Mesodermal cell (in vitro differentiated cells): Measurements from ENCODE around the gene CCDC85A.

Source experiments
- H3K27ac ChIP-seq: 2 replicates; pipeline ENCODE4 v1.7.0; 2013; ENCODE audit warnings: mild to moderate bottlenecking, low read depth, low read length, moderate library complexity; ENCODE audit not compliant: severe bottlenecking
- H3K36me3 ChIP-seq: 2 replicates; pipeline ENCODE4 v1.7.1; 2013; ENCODE audit warnings: mild to moderate bottlenecking, low read length, moderate library complexity; ENCODE audit not compliant: control insufficient read depth, insufficient read depth
- H3K4me1 ChIP-seq: one replicate; pipeline ENCODE4 v1.7.1; 2013; ENCODE audit warnings: mild to moderate bottlenecking, low read length; ENCODE audit not compliant: insufficient read depth, control insufficient read depth, poor library complexity, severe bottlenecking
- H3K4me3 ChIP-seq: 2 replicates; pipeline ENCODE4 v1.7.0; 2013; ENCODE audit warnings: low read length, control low read depth, mild to moderate bottlenecking; ENCODE audit not compliant: insufficient read depth, poor library complexity, severe bottlenecking; ENCODE audit errors: extremely low read depth
- H3K9me3 ChIP-seq: 2 replicates; pipeline ENCODE4 v1.7.1; 2013; ENCODE audit warnings: mild to moderate bottlenecking, low read length, moderate library complexity; ENCODE audit not compliant: control insufficient read depth
- WGBS, 2 experiments: methylation state at CpG; one replicate each; pipeline ENCODE4 v1.1.5; 2013; ENCODE audit warnings: missing lambda C conversion rate in 2 of 2; ENCODE audit not compliant: insufficient coverage in 2 of 2; 5-methylcytosine and 5-hydroxymethylcytosine counted together

Gene CCDC85A

DNA sequence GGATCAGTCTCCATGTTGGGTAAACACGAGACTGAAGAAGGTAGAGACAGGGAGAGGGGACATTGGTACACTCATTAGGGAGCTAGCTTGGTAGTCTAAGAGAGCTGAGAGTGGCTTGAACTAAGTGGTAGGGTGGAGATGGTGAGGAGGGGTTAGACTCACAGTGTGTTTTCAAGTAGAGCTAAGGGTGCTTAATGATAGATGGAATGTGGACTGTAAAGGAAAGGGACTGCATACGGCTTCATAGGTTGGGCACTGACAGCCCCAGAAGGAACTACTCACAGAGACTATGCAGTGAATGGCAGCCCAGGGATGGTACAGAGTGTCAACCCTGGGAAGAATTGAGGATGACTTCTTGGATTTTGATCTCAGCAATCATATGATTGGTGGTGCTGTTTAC, 178.1 kb downstream of the CCDC85A start:
- Histone ChIP-seq H3K27ac (no peak overlapping the region), H3K36me3 (no peaks in the 10 kb centered on the region), H3K4me3 (no peak overlapping the region), H3K9me3 (no peaks in the 10 kb centered on the region), H3K4me1 (no peaks in the 10 kb centered on the region)
- 81 to 87% methylated on average over 2 of the region's 2 CpGs for WGBS, 2 experiments

DNA sequence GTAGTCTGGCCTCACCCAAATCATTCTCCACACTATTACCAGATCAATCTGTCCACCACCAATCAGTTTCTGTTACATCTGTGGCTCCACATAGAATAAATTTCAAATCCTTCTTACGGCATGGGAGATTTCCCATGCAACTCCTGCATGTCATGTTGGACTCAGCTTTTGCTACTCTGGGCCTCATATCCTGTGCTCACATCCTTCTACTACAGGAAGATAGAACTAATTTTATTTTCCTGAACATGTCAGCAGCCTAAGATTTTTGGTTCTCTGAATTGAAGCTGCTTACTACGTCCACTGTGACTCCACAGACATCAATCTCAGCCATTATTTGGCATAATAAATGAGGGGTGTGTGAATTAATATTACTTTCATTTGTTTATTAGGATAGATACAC, 181.1 kb downstream of the CCDC85A start:
- H3K4me3 ChIP-seq = no peak overlapping the region
- WGBS, 2 experiments = 88 to 100% methylated on average over 1 to 2 of the region's 2 CpGs
- H3K27ac ChIP-seq = no peak overlapping the region
- H3K4me1 ChIP-seq = no peaks in the 10 kb centered on the region
- no peaks in the 10 kb centered on the region for H3K36me3 ChIP-seq
- no peaks in the 10 kb centered on the region for H3K9me3 ChIP-seq

DNA sequence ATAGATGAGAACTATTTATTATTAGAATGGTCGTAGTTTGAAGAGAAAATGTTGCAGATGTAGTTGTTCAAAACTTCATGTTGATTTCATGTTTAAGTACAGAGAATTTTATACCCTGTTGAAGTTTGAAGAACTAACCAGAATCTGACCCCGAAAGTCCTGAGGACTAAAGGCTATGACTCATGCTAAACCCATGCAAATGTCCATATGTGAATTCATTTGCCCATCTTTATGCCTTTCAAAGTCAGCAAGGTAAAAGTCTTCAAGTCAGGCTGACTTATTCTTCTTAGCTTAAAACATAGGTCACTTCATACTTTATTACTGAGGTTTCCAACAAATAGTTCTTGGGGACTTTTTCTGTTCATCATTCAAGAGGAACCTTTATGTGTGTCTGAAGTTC, 185.5 kb downstream of the CCDC85A start:
- no peaks in the 10 kb centered on the region for H3K9me3 ChIP-seq
- 73 to 90% methylated on average over 1 to 2 of the region's 2 CpGs for WGBS, 2 experiments
- no peak overlapping the region for H3K4me3 ChIP-seq
- no peaks in the 10 kb centered on the region for H3K36me3 ChIP-seq
- no peaks in the 10 kb centered on the region for H3K4me1 ChIP-seq
- H3K27ac ChIP-seq = no peak overlapping the region

DNA sequence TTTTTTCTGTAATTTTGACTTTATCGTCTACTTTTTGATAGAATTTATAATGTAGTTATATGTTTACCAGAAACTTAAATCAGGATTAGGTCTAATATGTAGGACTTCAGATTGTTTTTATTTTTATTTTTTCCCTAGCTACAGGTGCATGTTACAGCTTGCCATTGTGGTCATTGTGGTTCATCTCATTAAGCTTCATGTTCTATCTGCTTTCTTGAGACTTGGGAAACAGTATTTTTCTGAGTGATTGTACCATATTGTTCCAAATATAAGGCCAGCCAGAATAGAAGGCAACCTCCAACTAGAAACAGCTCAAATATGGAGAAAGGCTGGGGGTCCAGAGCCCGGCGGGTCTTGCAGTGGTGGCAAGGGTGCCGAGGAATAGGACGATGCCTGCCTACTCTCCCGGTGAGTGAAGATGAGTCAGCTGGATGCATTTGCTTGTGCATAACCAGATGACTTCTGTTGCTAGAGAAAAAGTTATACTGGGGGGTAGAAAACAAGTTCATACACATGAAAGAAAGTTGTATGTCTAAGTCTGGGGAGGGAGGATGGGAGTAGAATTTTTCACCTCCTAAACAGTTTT, 188.4 kb downstream of the CCDC85A start:
- no peaks in the 10 kb centered on the region for H3K4me1 ChIP-seq
- WGBS, 2 experiments = 80 to 83% methylated on average over 2 to 4 of the region's 6 CpGs
- H3K36me3 ChIP-seq = no peaks in the 10 kb centered on the region
- H3K4me3 ChIP-seq = no peak overlapping the region
- no peak overlapping the region for H3K27ac ChIP-seq
- H3K9me3 ChIP-seq = no peaks in the 10 kb centered on the region

DNA sequence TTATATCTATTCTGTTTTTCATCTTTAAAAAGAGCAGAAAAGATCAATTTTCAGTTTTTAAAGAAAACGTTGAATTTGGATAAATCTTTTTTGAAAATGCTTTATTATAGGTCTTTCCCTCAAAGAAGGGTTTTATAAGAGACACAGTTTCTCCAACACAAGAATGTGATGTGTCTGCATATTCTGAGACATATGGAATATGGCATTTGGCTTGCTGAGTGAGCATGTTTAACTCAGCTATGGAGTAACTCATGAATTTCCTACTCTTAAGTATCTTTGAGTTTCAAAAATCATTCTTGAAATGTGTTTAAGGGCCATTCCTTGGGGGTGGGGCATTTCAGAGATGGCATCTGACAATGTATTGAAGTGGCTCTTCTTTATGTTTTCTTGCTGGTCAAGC, 191.5 kb downstream of the CCDC85A start:
- Histone ChIP-seq H3K27ac (no peak overlapping the region), H3K9me3 (no peaks in the 10 kb centered on the region), H3K4me1 (no peaks in the 10 kb centered on the region), H3K36me3 (no peaks in the 10 kb centered on the region), H3K4me3 (no peak overlapping the region)
- no CpG with 5 or more reads among the region's 1 CpG for WGBS, 2 experiments

DNA sequence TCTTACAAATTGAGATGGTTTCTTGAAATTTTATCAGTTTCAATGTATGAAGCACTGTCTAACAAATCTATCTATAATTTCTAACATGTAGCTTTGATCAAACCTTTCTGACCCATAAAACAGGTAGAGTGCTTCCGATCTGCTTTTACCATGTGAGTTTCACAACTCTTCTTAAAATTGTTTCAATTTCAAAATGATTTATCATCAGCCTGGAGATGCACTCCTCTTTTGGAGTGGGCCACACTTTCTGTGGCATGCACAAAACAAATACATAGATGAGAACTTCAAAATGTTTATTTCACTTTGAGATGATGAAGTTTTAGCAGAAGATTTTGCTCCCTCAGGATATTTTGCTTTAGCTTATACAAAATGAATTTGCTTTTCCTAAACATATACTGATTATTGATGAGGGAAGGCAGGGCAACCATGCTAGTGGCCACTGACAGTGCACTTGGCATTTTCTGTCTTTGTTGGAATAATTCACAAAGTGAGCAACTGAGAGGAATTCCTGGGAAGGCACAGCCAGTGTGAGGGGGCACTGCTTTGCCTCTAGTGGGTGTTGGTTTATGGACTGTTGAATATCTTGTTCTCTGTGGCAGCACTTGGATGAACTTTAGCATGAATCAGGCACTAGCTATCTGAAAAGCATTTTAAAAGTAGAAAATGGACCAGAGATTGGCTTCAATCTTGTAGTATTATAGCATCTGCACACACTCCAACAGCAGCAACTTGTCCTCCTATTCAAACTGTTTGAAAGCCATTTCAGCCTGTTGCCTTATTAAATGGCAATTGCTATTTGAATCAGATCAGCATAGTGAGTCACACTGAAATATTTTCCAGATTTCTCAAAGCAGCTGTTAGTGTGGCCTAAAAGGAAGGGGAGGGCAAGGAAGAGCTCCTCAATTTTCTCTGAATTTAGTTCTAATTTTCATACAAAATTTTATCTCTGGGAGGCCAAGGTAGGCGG, 193.2 kb downstream of the CCDC85A start:
- WGBS, 2 experiments = 77 to 100% methylated on average over 1 to 2 of the region's 2 CpGs
- Histone ChIP-seq H3K27ac (no peak overlapping the region), H3K4me1 (no peaks in the 10 kb centered on the region), H3K4me3 (no peak overlapping the region), H3K9me3 (no peaks in the 10 kb centered on the region), H3K36me3 (no peaks in the 10 kb centered on the region)

DNA sequence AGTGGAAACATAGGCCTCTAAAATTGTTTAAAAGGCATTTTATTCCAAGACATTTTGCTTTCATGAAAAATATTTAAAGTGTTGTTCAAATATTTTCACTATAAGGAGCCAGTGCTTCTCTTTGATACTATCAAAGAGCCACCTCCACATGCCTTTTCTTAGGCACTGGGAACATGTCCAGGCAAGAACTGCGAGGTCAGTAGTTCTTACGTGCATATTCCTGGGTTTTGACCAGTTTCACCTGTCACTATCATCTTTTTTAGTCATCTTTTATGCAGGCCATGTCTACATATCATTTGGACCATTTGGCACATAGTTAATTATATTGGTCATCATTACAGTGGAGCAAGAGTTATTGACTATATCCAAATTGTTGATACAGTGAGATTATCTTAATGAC, 195.3 kb downstream of the CCDC85A start:
- Histone ChIP-seq H3K4me1 (no peaks in the 10 kb centered on the region), H3K27ac (no peak overlapping the region), H3K36me3 (no peaks in the 10 kb centered on the region), H3K4me3 (no peak overlapping the region), H3K9me3 (no peaks in the 10 kb centered on the region)
- 83 to 88% methylated on average over 1 to 2 of the region's 2 CpGs for WGBS, 2 experiments

DNA sequence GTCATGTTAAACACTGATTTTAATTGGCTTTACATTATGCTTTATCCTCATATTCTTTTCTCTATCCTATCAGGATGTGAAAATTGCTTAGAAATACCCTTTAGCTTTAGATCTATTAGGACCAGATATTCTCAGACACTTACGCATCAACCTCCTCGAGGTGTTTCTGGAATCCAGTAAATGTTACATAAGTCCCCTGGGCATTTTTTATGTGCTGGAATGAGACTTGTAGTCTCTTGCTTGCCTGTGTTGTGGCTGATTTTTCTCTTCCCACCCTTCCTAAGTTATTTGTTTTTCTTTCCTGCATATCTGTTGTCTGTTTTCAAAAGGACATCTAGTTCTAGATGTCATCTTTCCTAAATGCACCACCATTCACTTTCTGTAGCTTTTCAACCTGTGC, 197.1 kb downstream of the CCDC85A start:
- H3K27ac ChIP-seq = no peak overlapping the region
- no peak overlapping the region for H3K4me3 ChIP-seq
- no peaks in the 10 kb centered on the region for H3K9me3 ChIP-seq
- no peaks in the 10 kb centered on the region for H3K36me3 ChIP-seq
- no CpG with 5 or more reads among the region's 2 CpGs for WGBS, 2 experiments
- H3K4me1 ChIP-seq = no peaks in the 10 kb centered on the region

DNA sequence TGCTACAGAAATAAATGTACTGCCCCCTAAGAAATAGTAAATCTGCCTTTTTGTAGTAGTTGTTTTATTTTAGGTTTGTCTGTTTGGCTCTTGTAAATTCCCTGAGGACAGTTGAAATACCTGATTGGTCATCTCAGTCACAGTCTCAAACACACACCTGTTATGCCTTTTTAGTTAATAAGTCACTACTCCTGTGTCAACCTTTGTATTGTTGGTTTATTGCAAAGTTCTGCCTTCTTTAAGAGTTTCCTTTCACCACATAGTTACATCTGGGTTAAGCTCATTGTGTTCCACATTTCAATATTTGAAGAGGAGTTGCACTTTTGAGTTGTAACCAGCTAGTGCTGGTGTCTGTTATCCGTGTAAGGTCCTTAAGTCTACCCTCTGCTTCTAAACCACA, 198.7 kb downstream of the CCDC85A start:
- H3K4me3 ChIP-seq = no peak overlapping the region
- no peaks in the 10 kb centered on the region for H3K36me3 ChIP-seq
- no CpG with 5 or more reads among the region's 1 CpG for WGBS, 2 experiments

DNA sequence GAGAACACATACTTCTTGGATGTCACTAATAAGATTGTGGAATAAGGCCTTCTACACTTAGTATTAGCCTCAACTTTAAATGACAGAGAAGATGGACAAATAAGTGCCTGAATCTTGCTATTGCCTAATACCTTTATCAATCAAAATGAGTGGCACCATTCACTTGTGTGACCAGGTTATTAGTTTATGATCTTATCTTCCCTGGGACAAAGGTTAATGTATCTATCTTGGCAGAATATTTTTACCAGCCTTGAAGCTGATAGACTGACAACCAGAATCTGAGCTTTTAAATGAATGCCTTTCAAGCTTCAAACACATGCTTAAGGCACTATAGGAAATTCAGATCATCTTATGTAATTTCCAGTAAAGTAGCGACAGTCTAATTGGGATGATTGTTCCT, 202.9 kb downstream of the CCDC85A start:
- Histone ChIP-seq H3K36me3 (no peaks in the 10 kb centered on the region), H3K4me1 (peaks cover 17% of the 10 kb centered on the region), H3K9me3 (no peaks in the 10 kb centered on the region), H3K4me3 (no peak overlapping the region), H3K27ac (no peak overlapping the region)
- no CpG with 5 or more reads among the region's 1 CpG for WGBS, 2 experiments

More for the DNA sequence above, 198.7 kb downstream of the CCDC85A start:
- H3K27ac ChIP-seq = no peak overlapping the region
- H3K9me3 ChIP-seq = no peaks in the 10 kb centered on the region
- H3K4me1 ChIP-seq = no peaks in the 10 kb centered on the region

DNA sequence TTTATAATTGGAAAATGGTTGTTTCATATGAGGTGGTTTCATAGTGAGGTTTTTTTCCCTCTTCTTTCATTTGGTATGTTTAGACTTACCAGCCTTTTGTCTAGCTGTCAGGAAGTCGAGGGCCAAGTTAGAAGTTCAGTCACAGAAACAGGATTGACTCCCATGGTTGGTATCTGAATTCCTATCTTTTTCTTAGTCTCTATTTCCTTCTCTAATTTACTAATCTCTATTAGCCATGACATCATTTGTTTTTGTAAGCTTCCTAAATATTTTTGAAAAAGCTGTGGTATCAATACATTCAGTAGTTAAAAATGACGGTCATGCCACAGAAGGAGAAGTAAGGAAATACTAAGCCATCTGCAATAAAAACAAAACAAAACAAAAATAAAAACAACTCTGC, 206.9 kb downstream of the CCDC85A start:
- peak overlapping the region; percentile 2 for H3K27ac ChIP-seq
- H3K36me3 ChIP-seq = no peaks in the 10 kb centered on the region
- H3K4me3 ChIP-seq = no peak overlapping the region
- WGBS, 2 experiments = 80% methylated on average over 1 of the region's 2 CpGs; no CpG with 5 or more reads in 1 of the 2 experiments
- no peaks in the 10 kb centered on the region for H3K9me3 ChIP-seq
- H3K4me1 ChIP-seq = peaks cover 18% of the 10 kb centered on the region
